ENCODE data around the gene DHODH. TPM values are rescaled to one million over a fixed set of nuclear protein-coding genes. Genes with fewer than 3 reads are reported as not detected.

DHODH gene
- total and polyA plus RNA-seq, 2 of the 8 experiments (the other 6 are each of a cell fraction or from before 2014, with no cell fraction given), result 9.1 to 19.4 TPM

- TF ChIP-seq RXRA (IDR thresholded peaks at IDR 0.05; ENCODE audit: insufficient read depth, low read depth, low read length), result no peak
Measured at GRCh38 chr16:72060405-72060804, 51.9 kb downstream of the DHODH start (continued).
